Endodermal cell (in vitro differentiated cells): Measurements from ENCODE around the gene DGKD. TPM values are rescaled to one million over a fixed set of nuclear protein-coding genes. Genes with fewer than 3 reads are reported as not detected.

ENCODE experiments used
- DNase-seq: peaks from one replicate; pipeline ENCODE4 v3.0.0-alpha.2; 2017
- H3K27ac ChIP-seq: 2 replicates; pipeline ENCODE4 v1.5.1; 2013; ENCODE audit warnings: mild to moderate bottlenecking, low read depth, low read length, moderate library complexity
- H3K27me3 ChIP-seq: 2 replicates; pipeline ENCODE4 v1.6.1; 2013; ENCODE audit warnings: mild to moderate bottlenecking, low read length, moderate library complexity; ENCODE audit not compliant: insufficient read depth, control insufficient read depth, poor library complexity, severe bottlenecking
- H3K36me3 ChIP-seq: 2 replicates; pipeline ENCODE4 v1.7.0; 2013; ENCODE audit warnings: mild to moderate bottlenecking, low read length, moderate library complexity; ENCODE audit not compliant: control insufficient read depth, insufficient read depth
- H3K4me1 ChIP-seq: one replicate; pipeline ENCODE4 v1.7.0; 2013; ENCODE audit warnings: low read length; ENCODE audit not compliant: control insufficient read depth, insufficient read depth
- H3K4me3 ChIP-seq: 2 replicates; pipeline ENCODE4 v1.5.1; 2013; ENCODE audit warnings: mild to moderate bottlenecking, low read length, moderate library complexity
- H3K9ac ChIP-seq: 2 replicates; pipeline ENCODE4 v1.6.1; 2013; ENCODE audit warnings: mild to moderate bottlenecking, low read length, moderate library complexity; ENCODE audit not compliant: poor library complexity, severe bottlenecking; ENCODE audit errors: extremely low read depth
- H3K9me3 ChIP-seq: 2 replicates; pipeline ENCODE4 v1.6.1; 2013; ENCODE audit warnings: mild to moderate bottlenecking, low read length, moderate library complexity; ENCODE audit not compliant: control insufficient read depth
- H3K27ac Mint-ChIP-seq: 2 replicates; pipeline ENCODE4 v1.8.0; 2020; ENCODE audit warnings: mixed read lengths
- H3K27me3 Mint-ChIP-seq: 2 replicates; pipeline ENCODE4 v1.8.0; 2021; ENCODE audit warnings: mild to moderate bottlenecking, mixed read lengths; ENCODE audit not compliant: insufficient read depth
- H3K36me3 Mint-ChIP-seq: 2 replicates; pipeline ENCODE4 v1.8.0; 2020; ENCODE audit warnings: low read depth, mixed read lengths
- H3K4me1 Mint-ChIP-seq: 2 replicates; pipeline ENCODE4 v1.8.0; 2020; ENCODE audit warnings: mixed read lengths
- H3K4me3 Mint-ChIP-seq: 2 replicates; pipeline ENCODE4 v1.8.0; 2020; ENCODE audit warnings: mild to moderate bottlenecking, moderate library complexity, mixed read lengths
- H3K9me3 Mint-ChIP-seq: 2 replicates; pipeline ENCODE4 v1.8.0; 2020; ENCODE audit warnings: mild to moderate bottlenecking, mixed read lengths
- WGBS, 2 experiments: methylation state at CpG; one replicate each; pipeline versions ENCODE4 v1.1.5 to v1.1.7; 2013; ENCODE audit warnings: missing lambda C conversion rate in 2 of 2, mixed read lengths in 1 of 2; ENCODE audit not compliant: insufficient coverage in 1 of 2, insufficient read length in 1 of 2; 5-methylcytosine and 5-hydroxymethylcytosine counted together
- total RNA-seq, 2 donors: library from RNA; stranded (reverse); fragmentation: NEBNext Ultra II Directional in 1 of 2; extraction: Animal tissue kit (Norgen Biotek cat#: 25700) in 1 of 2; gene quantifications; 2 replicates in 1 of 2; 3 replicates in 1 of 2; pipeline ENCODE4 v1.2.1, GENCODE V29; 2021
- TF ChIP-seq, protein P1 (sequence below): fragments of 200-600 bp; sonication (generic); conservative IDR thresholded peaks from 2 replicates; pipeline ENCODE4 v1.5.0; 2021; ENCODE audit warnings: antibody characterized with exemption, mild to moderate bottlenecking

The DGKD gene
- total RNA-seq, 2 donors from 2014 or later = 39.2 to 46.9 TPM

DNA sequence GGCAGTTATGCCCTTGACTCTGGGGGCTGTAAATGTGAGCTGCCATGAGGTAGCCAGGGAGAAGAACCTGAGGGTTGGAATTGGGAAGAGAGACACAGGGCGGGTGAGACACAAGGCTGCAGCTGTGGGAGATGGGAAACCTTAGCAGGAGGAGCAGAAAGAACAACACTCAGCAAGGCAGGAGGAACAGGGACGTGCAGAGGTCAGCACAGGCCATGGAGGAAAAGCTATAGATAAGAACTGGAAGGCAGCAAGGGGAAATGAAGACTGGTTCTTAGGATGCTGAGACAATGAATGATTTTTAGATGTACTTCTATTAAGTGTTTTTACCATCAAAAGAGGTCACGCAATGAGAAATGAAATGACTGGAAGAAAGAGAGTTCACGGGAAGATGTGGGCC lies 132.1 kb downstream of the DGKD start:
- Histone ChIP-seq H3K9ac (no peak overlapping the region), H3K36me3 (peaks cover 31% of the 10 kb centered on the region), H3K9me3 (peaks cover 11% of the 10 kb centered on the region), H3K27me3 (no peaks in the 10 kb centered on the region), H3K27ac (no peak overlapping the region), H3K4me1 (no peaks in the 10 kb centered on the region), H3K4me3 (no peak overlapping the region)
- H3K4me1 Mint-ChIP-seq = peaks cover under 1% of the 10 kb centered on the region
- H3K9me3 Mint-ChIP-seq = peaks cover 13% of the 10 kb centered on the region
- no peak overlapping the region for H3K4me3 Mint-ChIP-seq
- no peaks in the 10 kb centered on the region for H3K27me3 Mint-ChIP-seq
- 83 to 97% methylated on average over 3 to 4 of the region's 4 CpGs for WGBS, 2 experiments
- peaks cover 40% of the 10 kb centered on the region for H3K36me3 Mint-ChIP-seq
- DNase-seq = no peak
- TF ChIP-seq, protein P1, sequence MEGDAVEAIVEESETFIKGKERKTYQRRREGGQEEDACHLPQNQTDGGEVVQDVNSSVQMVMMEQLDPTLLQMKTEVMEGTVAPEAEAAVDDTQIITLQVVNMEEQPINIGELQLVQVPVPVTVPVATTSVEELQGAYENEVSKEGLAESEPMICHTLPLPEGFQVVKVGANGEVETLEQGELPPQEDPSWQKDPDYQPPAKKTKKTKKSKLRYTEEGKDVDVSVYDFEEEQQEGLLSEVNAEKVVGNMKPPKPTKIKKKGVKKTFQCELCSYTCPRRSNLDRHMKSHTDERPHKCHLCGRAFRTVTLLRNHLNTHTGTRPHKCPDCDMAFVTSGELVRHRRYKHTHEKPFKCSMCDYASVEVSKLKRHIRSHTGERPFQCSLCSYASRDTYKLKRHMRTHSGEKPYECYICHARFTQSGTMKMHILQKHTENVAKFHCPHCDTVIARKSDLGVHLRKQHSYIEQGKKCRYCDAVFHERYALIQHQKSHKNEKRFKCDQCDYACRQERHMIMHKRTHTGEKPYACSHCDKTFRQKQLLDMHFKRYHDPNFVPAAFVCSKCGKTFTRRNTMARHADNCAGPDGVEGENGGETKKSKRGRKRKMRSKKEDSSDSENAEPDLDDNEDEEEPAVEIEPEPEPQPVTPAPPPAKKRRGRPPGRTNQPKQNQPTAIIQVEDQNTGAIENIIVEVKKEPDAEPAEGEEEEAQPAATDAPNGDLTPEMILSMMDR = no peak
- no peak overlapping the region for H3K27ac Mint-ChIP-seq

DNA sequence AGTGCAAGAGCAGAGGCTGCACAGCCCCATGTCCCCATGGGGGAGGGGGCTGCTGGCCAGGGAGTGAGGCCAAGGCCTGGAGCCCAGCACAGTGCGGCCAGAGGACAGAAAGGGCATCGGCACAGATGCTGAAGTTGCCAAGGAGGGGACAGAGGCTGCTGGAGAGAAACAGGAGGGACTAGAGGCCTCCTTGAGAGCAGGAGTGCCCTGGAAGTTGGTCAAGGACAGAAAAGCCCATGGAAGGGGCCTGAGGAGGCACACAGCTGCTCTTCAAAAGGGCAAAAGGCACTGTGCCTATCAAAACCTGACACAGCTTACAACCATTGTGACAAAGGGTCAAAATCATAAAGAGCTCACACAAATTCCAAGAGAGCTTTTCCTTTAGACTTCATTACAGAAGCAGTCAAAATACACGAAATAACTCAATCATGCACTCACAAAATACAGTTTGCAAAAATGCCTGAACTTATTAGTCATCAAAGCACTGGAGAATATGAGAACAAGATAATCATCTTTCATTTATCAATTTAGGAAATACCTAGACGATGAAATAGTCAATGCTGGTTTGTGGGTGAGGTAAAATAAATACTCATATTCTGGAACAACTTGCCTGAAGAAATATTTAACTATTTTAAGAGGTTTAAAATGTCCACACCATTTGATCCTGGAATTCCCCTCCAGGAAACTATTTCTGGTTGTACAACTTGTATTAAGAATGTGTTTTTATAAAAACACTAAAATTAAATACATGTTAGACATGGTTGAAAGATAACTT lies 132.7 kb downstream of the DGKD start:
- Histone ChIP-seq H3K9ac (no peak overlapping the region), H3K4me1 (no peaks in the 10 kb centered on the region), H3K4me3 (no peak overlapping the region), H3K36me3 (peaks cover 31% of the 10 kb centered on the region), H3K27me3 (no peaks in the 10 kb centered on the region), H3K27ac (no peak overlapping the region), H3K9me3 (peaks cover 11% of the 10 kb centered on the region)
- no peaks in the 10 kb centered on the region for H3K4me1 Mint-ChIP-seq
- H3K27ac Mint-ChIP-seq = no peak overlapping the region
- peaks cover 35% of the 10 kb centered on the region for H3K36me3 Mint-ChIP-seq
- H3K27me3 Mint-ChIP-seq = no peaks in the 10 kb centered on the region
- no peak overlapping the region for H3K4me3 Mint-ChIP-seq
- TF ChIP-seq, protein P1 = no peak
- no peak for DNase-seq
- WGBS, 2 experiments = 78 to 89% methylated on average over 3 of the region's 4 CpGs
- peaks cover 13% of the 10 kb centered on the region for H3K9me3 Mint-ChIP-seq

DNA sequence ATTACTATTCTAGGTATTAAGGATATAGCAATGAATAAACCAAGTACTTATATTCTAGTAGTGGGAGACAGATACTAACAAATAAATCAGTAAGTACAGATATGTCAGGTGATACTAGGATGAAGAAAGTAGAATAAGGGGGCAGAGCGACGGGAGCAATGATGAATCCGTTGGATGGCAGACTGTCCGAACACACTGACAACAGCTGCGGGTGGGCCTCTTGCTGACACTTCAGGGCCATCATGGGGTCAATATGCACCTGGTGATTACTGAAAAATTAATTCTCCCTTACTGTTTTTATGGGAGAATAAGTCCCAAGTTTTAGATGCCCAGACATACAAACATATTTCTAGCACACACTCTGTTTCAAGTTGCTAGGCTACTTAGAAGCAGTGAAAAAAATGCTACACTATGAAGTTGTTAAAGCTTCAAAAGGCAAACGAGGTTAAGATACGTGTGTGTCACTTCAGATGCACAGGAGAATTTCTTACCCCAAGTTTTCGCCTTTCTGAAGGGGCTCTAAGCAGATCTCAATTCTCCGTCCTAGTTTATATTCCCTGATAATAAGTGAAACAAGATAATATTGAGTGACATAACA lies 133.6 kb downstream of the DGKD start:
- Histone ChIP-seq H3K4me1 (no peaks in the 10 kb centered on the region), H3K4me3 (no peak overlapping the region), H3K9me3 (peaks cover 6% of the 10 kb centered on the region), H3K9ac (no peak overlapping the region), H3K27me3 (no peaks in the 10 kb centered on the region), H3K27ac (no peak overlapping the region), H3K36me3 (peaks cover 26% of the 10 kb centered on the region)
- peaks cover 27% of the 10 kb centered on the region for H3K36me3 Mint-ChIP-seq
- no peak overlapping the region for H3K27ac Mint-ChIP-seq
- peaks cover 9% of the 10 kb centered on the region for H3K9me3 Mint-ChIP-seq
- no peak overlapping the region for H3K4me3 Mint-ChIP-seq
- DNase-seq = no peak
- 85 to 90% methylated on average over 6 to 8 of the region's 9 CpGs for WGBS, 2 experiments
- H3K27me3 Mint-ChIP-seq = no peaks in the 10 kb centered on the region
- H3K4me1 Mint-ChIP-seq = no peaks in the 10 kb centered on the region
- TF ChIP-seq, protein P1 = no peak
